HepG2 (cell line): ENCODE results near the gene PBX1. TPM values are rescaled to one million over a fixed set of nuclear protein-coding genes. Genes with fewer than 3 reads are reported as not detected.

Source experiments
- ATAC-seq: fragments of 200-7000 bp; cut with Tn5 transposase; 3 replicates; pipeline ENCODE4 v1.9.1; 2020; ENCODE audit warnings: mild to moderate bottlenecking, moderate library complexity
- BruUV-seq: library from RNA; stranded (reverse); fragments of 400-500 nt; replicated peaks from 2 replicates; lab custom pipeline; 2021; lab: Mats Ljungman, UMichigan
- CTCF ChIA-PET: fragments of 300-600 bp; formaldehyde crosslinking; extraction: SDS; loops from one replicate; lab custom pipeline; 2021; ENCODE audit warnings: low total read pairs, inconsistent platforms, low intra/inter-chr PET ratio; lab: Yijun Ruan, JAX
- POLR2A ChIA-PET: fragments of 350-600 bp; sonication (Branson Sonifier 250); formaldehyde crosslinking; loops from one replicate; lab custom pipeline; 2020; ENCODE audit warnings: antibody characterized with exemption, inconsistent platforms; lab: Yijun Ruan, JAX
- DNase-seq: peaks from one replicate; pipeline ENCODE4 v3.0.0-alpha.2; 2015; ENCODE audit warnings: low spot score
- FAIRE-seq: peaks from 3 replicates; lab custom pipeline; 2011; peaks lifted over from hg19 to GRCh38; lab: Jason Lieb, UNC
- H2AFZ ChIP-seq: one replicate; pipeline ENCODE4 v1.6.1; 2011; ENCODE audit warnings: low read length, inconsistent platforms
- H3K27ac ChIP-seq: fragments of 300-600 bp; 3 replicates; pipeline ENCODE4 v1.8.0; 2011; ENCODE audit warnings: mixed run types, mild to moderate bottlenecking, mixed read lengths, low read length, inconsistent platforms; ENCODE audit not compliant: insufficient read depth; ENCODE audit errors: extremely low read length
- H3K27me3 ChIP-seq, 2 experiments: fragments of 200-600 bp in 1 of 2; 2 replicates in 1 of 2; 3 replicates in 1 of 2; pipeline versions ENCODE4 v1.6.0 to v1.8.0; 2011; ENCODE audit warnings: low read length in 2 of 2, mild to moderate bottlenecking in 2 of 2, moderate library complexity in 2 of 2, inconsistent platforms in 1 of 2; ENCODE audit not compliant: insufficient read depth in 2 of 2, control insufficient read depth in 1 of 2
- H3K36me3 ChIP-seq, 2 experiments: fragments of 200-600 bp in 1 of 2; replicated peaks in 1 of 2; 2 replicates in 1 of 2; 3 replicates in 1 of 2; pipeline versions ENCODE4 v1.5.1 to v1.8.0; 2011; ENCODE audit warnings: low read length in 2 of 2, inconsistent platforms in 1 of 2; ENCODE audit not compliant: insufficient read depth in 2 of 2, control insufficient read depth in 1 of 2
- H3K4me1 ChIP-seq: 2 replicates; pipeline ENCODE4 v1.5.1; 2012; ENCODE audit warnings: low read length, inconsistent platforms; ENCODE audit not compliant: insufficient read depth
- H3K4me2 ChIP-seq: 2 replicates; pipeline ENCODE4 v1.6.0; 2011; ENCODE audit warnings: low read depth, low read length, inconsistent platforms
- H3K4me3 ChIP-seq, 3 experiments: fragments of 200-600 bp in 1 of 3; sonication (generic), shearing (Covaris generic) in 1 of 3; replicated peaks in 1 of 3; 2 replicates each; pipeline ENCODE4 v1.5.1; 2011 to 2016; ENCODE audit warnings: low read length in 3 of 3, inconsistent platforms in 2 of 3, low read depth in 2 of 3, mild to moderate bottlenecking in 2 of 3, control low read depth in 1 of 3, mixed read lengths in 1 of 3; ENCODE audit not compliant: insufficient read depth in 1 of 3
- H3K79me2 ChIP-seq: one replicate; pipeline ENCODE4 v1.6.1; 2011; ENCODE audit warnings: low read length, inconsistent platforms; ENCODE audit not compliant: insufficient read depth
- H3K9ac ChIP-seq: 2 replicates; pipeline ENCODE4 v1.6.0; 2011; ENCODE audit warnings: mild to moderate bottlenecking, low read depth, low read length, inconsistent platforms; ENCODE audit not compliant: insufficient read depth
- H3K9me3 ChIP-seq: 2 replicates; pipeline ENCODE4 v1.5.1; 2012; ENCODE audit warnings: mild to moderate bottlenecking, low read length
- H4K20me1 ChIP-seq: 2 replicates; pipeline ENCODE4 v1.6.0; 2011; ENCODE audit warnings: inconsistent platforms, mild to moderate bottlenecking, low read length, moderate library complexity; ENCODE audit not compliant: insufficient read depth
- CC2D1A ChIP-seq: sonication (generic); formaldehyde crosslinking; IDR thresholded peaks from 2 replicates; pipeline ENCODE4 v1.8.1; 2023; ENCODE audit warnings: mild to moderate bottlenecking, missing genetic modification reagents
- HIVEP1 ChIP-seq: sonication (generic); formaldehyde crosslinking; IDR thresholded peaks from 2 replicates; pipeline ENCODE4 v1.4.0; 2020; ENCODE audit warnings: mild to moderate bottlenecking, missing genetic modification reagents
- JARID2 ChIP-seq: sonication (generic); formaldehyde crosslinking; IDR thresholded peaks from 2 replicates; pipeline ENCODE4 v1.8.1; 2023; ENCODE audit warnings: missing genetic modification reagents, inconsistent platforms; ENCODE audit not compliant: insufficient replicate concordance
- MLLT10 ChIP-seq: sonication (generic); formaldehyde crosslinking; IDR thresholded peaks from 2 replicates; pipeline ENCODE4 v1.4.0; 2020; ENCODE audit warnings: missing genetic modification reagents
- RBM39 ChIP-seq: fragments of 200-400 bp; formaldehyde crosslinking; IDR thresholded peaks from one replicate; pipeline ENCODE4 v1.6.1; 2018; ENCODE audit warnings: antibody characterized with exemption, mild to moderate bottlenecking, low read depth, low read length; ENCODE audit not compliant: poor library complexity, severe bottlenecking
- SALL2 ChIP-seq: sonication (generic); formaldehyde crosslinking; IDR thresholded peaks from 2 replicates; pipeline ENCODE4 v1.8.1; 2023; ENCODE audit warnings: mild to moderate bottlenecking, missing genetic modification reagents, inconsistent platforms
- ZFP62 ChIP-seq: sonication (generic); formaldehyde crosslinking; IDR thresholded peaks from 2 replicates; pipeline ENCODE4 v1.4.0; 2020; ENCODE audit warnings: missing genetic modification reagents
- ZNF142 ChIP-seq: sonication (generic); formaldehyde crosslinking; IDR thresholded peaks from 2 replicates; pipeline ENCODE4 v1.4.0; 2020; ENCODE audit warnings: missing genetic modification reagents
- ZNF614 ChIP-seq: IDR thresholded peaks from 2 replicates; pipeline ENCODE4 v1.6.1; 2018; ENCODE audit warnings: missing biosample characterization, missing genetic modification reagents, inconsistent platforms, borderline replicate concordance
- ZNF768 ChIP-seq: sonication (generic); formaldehyde crosslinking; IDR thresholded peaks from 2 replicates; pipeline ENCODE4 v1.4.0; 2020; ENCODE audit warnings: missing genetic modification reagents
- WGBS: methylation state at CpG from one replicate; pipeline ENCODE4 v1.1.6; 2017; ENCODE audit warnings: low lambda C conversion rate; 5-methylcytosine and 5-hydroxymethylcytosine counted together
- in situ Hi-C: cut with HindIII; loops from 2 replicates; pipeline ENCODE4 v1.10.0; 2017; ENCODE audit warnings: low pct_unique_long_range_greater_than_20kb; ENCODE audit not compliant: extremely low pct_ligation_motif_present
- intact Hi-C: fragments of 100-400 bp; cut with micrococcal nuclease; formaldehyde crosslinking; loops from one replicate; pipeline ENCODE4 v1.10.0; 2022; ENCODE audit not compliant: unreplicated experiment
- polyA plus RNA-seq, 8 experiments: library from polyadenylated mRNA; depleted of rRNA in 3 of 8; stranded (reverse) in 7 of 8; unstranded in 1 of 8; fragments of >200 nt; fragmentation: Illumina TruSeq in 4 of 8; extraction: Trizol in 4 of 8; gene quantifications; 2 replicates each; pipeline versions ENCODE4 v1.2.1 to v1.2.3, GENCODE V29; 2011 to 2016; ENCODE audit warnings: low read depth in 4 of 8, missing spikeins in 1 of 8, mixed read lengths in 1 of 8; ENCODE audit not compliant: insufficient read depth in 1 of 8
- total RNA-seq, 5 experiments: library from RNA; depleted of rRNA; stranded (reverse); fragments of >200 nt; fragmentation: Illumina TruSeq; extraction: Trizol; gene quantifications; 2 replicates each; pipeline ENCODE4 v1.2.3, GENCODE V29; 2016; ENCODE audit warnings: low read depth in 1 of 5

The PBX1 gene
- total and polyA plus RNA-seq, 2 of the 13 experiments (the other 11 are each of a cell fraction or from before 2014, with no cell fraction given) = 0.24 TPM; not detected in 1

GRCh38 chr1:164771041-164771618, 212.1 kb downstream of the PBX1 start:
- no peak overlapping the region for H2AFZ ChIP-seq
- BruUV-seq = no TSS peak
- DNase-seq (no peak), ATAC-seq (no peak)
- WGBS = 37% methylated on average over 8 of the region's 8 CpGs
- no peaks in the 10 kb centered on the region for H3K27me3 ChIP-seq
- ChIA-PET CTCF (no interaction called here), POLR2A (no interaction called here)
- no peaks in the 10 kb centered on the region for H3K36me3 ChIP-seq
- peaks cover 14% of the 10 kb centered on the region for H3K4me1 ChIP-seq
- no peaks in the 10 kb centered on the region for H4K20me1 ChIP-seq
- no peaks in the 10 kb centered on the region for H3K79me2 ChIP-seq
- no peak overlapping the region for H3K9ac ChIP-seq
- no peak overlapping the region for H3K4me2 ChIP-seq
- in situ Hi-C loops = no loop called here
- no peak overlapping the region for H3K27ac ChIP-seq
- intact Hi-C loops = no loop called here
- TF ChIP-seq RBM39 = no peak
- TF ChIP-seq MLLT10 = no peak
- no peak for TF ChIP-seq ZNF142 (CRISPR knock-in tag)
- TF ChIP-seq HIVEP1 = no peak
- no peak for TF ChIP-seq CC2D1A
- TF ChIP-seq ZNF614 (CRISPR knock-in tag) = no peak
- TF ChIP-seq ZFP62 (CRISPR knock-in tag) = no peak
- no peak for TF ChIP-seq JARID2 (CRISPR knock-in tag)
- no peak for TF ChIP-seq ZNF768 (CRISPR knock-in tag)
- TF ChIP-seq SALL2 (CRISPR knock-in tag) = no peak
- TF ChIP-seq, all 625 proteins: peak for 0
- Histone ChIP-seq H3K9me3 (no peaks in the 10 kb centered on the region), H3K4me3 (no peak overlapping the region)
- no peak for FAIRE-seq
